Esophagus muscularis mucosa (tissue), 4 donors: ENCODE results near the gene CDK14. TPM values are rescaled to one million over a fixed set of nuclear protein-coding genes. Genes with fewer than 3 reads are reported as not detected.
"Not testable (repeated sequence)": the region's sequence is repeated elsewhere in the genome, so short reads cannot be mapped to it uniquely, and the experiment has no call there.

ENCODE experiments used
- DNase-seq: peaks from one replicate; pipeline ENCODE4 v3.0.0-alpha.2; 2017; ENCODE audit errors: extremely low spot score
- H3K27ac ChIP-seq, 4 donors: fragments of 200-600 bp; sonication (generic); replicated peaks in 1 of 4; 1 replicate in 3 of 4; 2 replicates in 1 of 4; pipeline ENCODE4 v1.5.1; 2016 to 2019; ENCODE audit warnings: mild to moderate bottlenecking in 1 of 4
- H3K27me3 ChIP-seq, 4 donors: fragments of 200-600 bp; sonication (generic); one replicate each; pipeline versions ENCODE4 v1.5.1 to v1.6.0; 2016 to 2019
- H3K36me3 ChIP-seq, 4 donors: fragments of 200-600 bp; sonication (generic); one replicate each; pipeline ENCODE4 v1.5.1; 2016 to 2019
- H3K4me1 ChIP-seq, 4 donors: fragments of 200-600 bp; sonication (generic); one replicate each; pipeline ENCODE4 v1.5.1; 2016 to 2019
- H3K4me3 ChIP-seq, 4 donors: fragments of 200-600 bp; sonication (generic); 1 replicate in 2 of 4; 2 replicates in 2 of 4; pipeline ENCODE4 v1.5.1; 2016 to 2019; ENCODE audit warnings: mild to moderate bottlenecking in 4 of 4, moderate library complexity in 1 of 4
- H3K9me3 ChIP-seq, 4 donors: fragments of 200-600 bp; sonication (generic); 1 replicate in 3 of 4; 2 replicates in 1 of 4; pipeline ENCODE4 v1.5.1; 2016 to 2019
- EP300 ChIP-seq: sonication (generic); formaldehyde crosslinking; IDR thresholded peaks from one replicate; pipeline ENCODE4 v1.6.1; 2017; ENCODE audit warnings: antibody characterized with exemption
- POLR2A ChIP-seq: fragments of 450-650 bp; IDR thresholded peaks from one replicate; pipeline ENCODE4 v1.6.1; 2017; ENCODE audit warnings: antibody characterized with exemption, moderate library complexity, mild to moderate bottlenecking, low read depth
- POLR2AphosphoS5 ChIP-seq, 2 donors: sonication (generic); formaldehyde crosslinking; IDR thresholded peaks; one replicate each; pipeline ENCODE4 v1.6.1; 2017; ENCODE audit warnings: antibody characterized with exemption in 2 of 2
- WGBS: methylation state at CpG from one replicate; pipeline ENCODE4 v1.1.5; 2018; 5-methylcytosine and 5-hydroxymethylcytosine counted together
- intact Hi-C: fragments of 100-400 bp; cut with DNase I; formaldehyde crosslinking; loops from one replicate; pipeline ENCODE4 v1.15.1; 2023
- total RNA-seq, 4 donors: library from RNA; depleted of rRNA; stranded (reverse); fragments of >200 nt; gene quantifications; one replicate each; pipeline versions ENCODE4 v1.1.0 to v1.2.1, GENCODE V29; 2016
- TF ChIP-seq, protein P1 (sequence below), 3 experiments: fragments of 200-600 bp in 2 of 3; fragments of 450-650 bp in 1 of 3; sonication (generic) in 2 of 3; IDR thresholded peaks; one replicate each; pipeline ENCODE4 v1.5.1; 2017 to 2019; ENCODE audit warnings: antibody characterized with exemption in 3 of 3, mild to moderate bottlenecking in 2 of 3, moderate library complexity in 1 of 3

Gene CDK14
- total RNA-seq, 4 donors from 2014 or later: 9.6 to 17.7 (median 14.3) TPM

DNA sequence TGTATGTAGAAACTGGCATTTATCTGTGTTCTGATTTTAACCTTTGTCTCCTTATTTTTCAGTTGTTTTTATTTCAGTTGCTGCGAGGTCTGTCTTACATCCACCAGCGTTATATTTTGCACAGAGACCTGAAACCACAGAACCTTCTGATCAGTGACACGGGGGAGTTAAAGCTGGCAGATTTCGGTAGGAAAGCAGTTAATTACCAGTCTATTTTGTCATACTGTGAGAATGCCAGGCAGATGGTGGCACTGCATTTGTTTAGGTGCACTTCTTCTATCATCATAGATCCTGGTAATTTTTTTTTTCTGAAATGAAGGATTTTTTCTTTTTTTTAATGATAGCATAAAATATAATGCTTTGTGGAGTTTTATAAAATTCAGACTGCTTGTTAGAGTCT is 321.4 kb downstream of the CDK14 start:
- DNase-seq: no peak
- H3K27ac ChIP-seq: no peak overlapping the region
- H3K36me3 ChIP-seq: no peaks in the 10 kb centered on the region
- intact Hi-C loops: no loop called here
- H3K4me1 ChIP-seq: no peaks in the 10 kb centered on the region
- H3K9me3 ChIP-seq: no peaks in the 10 kb centered on the region
- 95% methylated on average over 4 of the region's 4 CpGs for WGBS
- TF ChIP-seq POLR2A: no peak
- TF ChIP-seq POLR2AphosphoS5 (IDR thresholded peaks at IDR 0.05): no peak
- TF ChIP-seq, protein P1, sequence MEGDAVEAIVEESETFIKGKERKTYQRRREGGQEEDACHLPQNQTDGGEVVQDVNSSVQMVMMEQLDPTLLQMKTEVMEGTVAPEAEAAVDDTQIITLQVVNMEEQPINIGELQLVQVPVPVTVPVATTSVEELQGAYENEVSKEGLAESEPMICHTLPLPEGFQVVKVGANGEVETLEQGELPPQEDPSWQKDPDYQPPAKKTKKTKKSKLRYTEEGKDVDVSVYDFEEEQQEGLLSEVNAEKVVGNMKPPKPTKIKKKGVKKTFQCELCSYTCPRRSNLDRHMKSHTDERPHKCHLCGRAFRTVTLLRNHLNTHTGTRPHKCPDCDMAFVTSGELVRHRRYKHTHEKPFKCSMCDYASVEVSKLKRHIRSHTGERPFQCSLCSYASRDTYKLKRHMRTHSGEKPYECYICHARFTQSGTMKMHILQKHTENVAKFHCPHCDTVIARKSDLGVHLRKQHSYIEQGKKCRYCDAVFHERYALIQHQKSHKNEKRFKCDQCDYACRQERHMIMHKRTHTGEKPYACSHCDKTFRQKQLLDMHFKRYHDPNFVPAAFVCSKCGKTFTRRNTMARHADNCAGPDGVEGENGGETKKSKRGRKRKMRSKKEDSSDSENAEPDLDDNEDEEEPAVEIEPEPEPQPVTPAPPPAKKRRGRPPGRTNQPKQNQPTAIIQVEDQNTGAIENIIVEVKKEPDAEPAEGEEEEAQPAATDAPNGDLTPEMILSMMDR (IDR thresholded peaks at IDR 0.05): no peak
- no peak for TF ChIP-seq EP300
- no peak overlapping the region for H3K4me3 ChIP-seq
- no peaks in the 10 kb centered on the region for H3K27me3 ChIP-seq

DNA sequence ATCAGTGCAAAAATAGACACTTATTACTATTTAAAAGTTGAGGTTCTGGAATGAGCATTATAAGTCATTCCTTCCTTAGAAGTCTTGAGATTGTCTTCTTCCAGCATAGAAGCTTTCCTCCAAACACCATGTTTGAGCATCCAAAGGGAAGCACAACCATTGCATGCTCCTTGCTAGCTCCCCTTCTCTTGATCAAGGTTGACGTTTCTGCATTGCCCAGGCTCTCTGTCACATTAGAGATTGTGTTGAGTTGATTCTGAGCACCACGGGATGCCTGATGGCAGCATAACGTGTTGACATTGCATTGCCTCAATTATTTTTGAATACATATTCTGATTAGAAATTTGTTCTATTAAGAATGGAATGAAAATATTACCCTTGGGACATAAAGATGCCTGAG is 322.2 kb downstream of the CDK14 start:
- Histone ChIP-seq H3K27ac (no peak overlapping the region), H3K9me3 (no peaks in the 10 kb centered on the region), H3K4me3 (no peak overlapping the region), H3K27me3 (no peaks in the 10 kb centered on the region), H3K36me3 (no peaks in the 10 kb centered on the region), H3K4me1 (no peaks in the 10 kb centered on the region)
- no peak for DNase-seq
- intact Hi-C loops: no loop called here
- no peak for TF ChIP-seq EP300
- no peak for TF ChIP-seq POLR2A
- TF ChIP-seq, protein P1 (IDR thresholded peaks at IDR 0.05): no peak
- no peak for TF ChIP-seq POLR2AphosphoS5 (IDR thresholded peaks at IDR 0.05)
- 63% methylated on average over 3 of the region's 3 CpGs for WGBS

DNA sequence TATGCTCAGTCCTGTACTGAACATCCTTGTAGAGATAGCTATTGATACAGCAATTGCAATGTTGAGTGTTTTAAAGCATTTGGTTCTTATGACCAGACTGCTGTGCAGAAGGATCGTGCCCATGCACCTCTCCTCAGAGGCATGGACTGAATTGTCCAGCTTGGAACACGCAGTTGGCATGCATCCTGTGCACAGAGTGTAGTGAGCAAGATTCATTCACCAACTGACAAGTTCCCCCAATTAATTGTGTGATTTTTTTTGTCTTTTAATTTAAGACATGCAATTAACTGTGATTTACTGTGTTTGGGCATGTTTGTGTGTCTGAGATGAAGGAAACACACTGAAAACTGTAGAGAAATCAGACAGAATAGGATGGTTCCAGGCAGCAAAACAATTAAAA is 323.7 kb downstream of the CDK14 start:
- Histone ChIP-seq H3K36me3 (no peaks in the 10 kb centered on the region), H3K27me3 (no peaks in the 10 kb centered on the region), H3K4me3 (no peak overlapping the region), H3K4me1 (no peaks in the 10 kb centered on the region), H3K9me3 (no peaks in the 10 kb centered on the region), H3K27ac (no peak overlapping the region)
- intact Hi-C loops: no loop called here
- TF ChIP-seq POLR2AphosphoS5 (IDR thresholded peaks at IDR 0.05) (no peak), EP300 (no peak), POLR2A (no peak)
- TF ChIP-seq, protein P1 (IDR thresholded peaks at IDR 0.05): no peak
- 97% methylated on average over 2 of the region's 2 CpGs for WGBS
- no peak for DNase-seq

DNA sequence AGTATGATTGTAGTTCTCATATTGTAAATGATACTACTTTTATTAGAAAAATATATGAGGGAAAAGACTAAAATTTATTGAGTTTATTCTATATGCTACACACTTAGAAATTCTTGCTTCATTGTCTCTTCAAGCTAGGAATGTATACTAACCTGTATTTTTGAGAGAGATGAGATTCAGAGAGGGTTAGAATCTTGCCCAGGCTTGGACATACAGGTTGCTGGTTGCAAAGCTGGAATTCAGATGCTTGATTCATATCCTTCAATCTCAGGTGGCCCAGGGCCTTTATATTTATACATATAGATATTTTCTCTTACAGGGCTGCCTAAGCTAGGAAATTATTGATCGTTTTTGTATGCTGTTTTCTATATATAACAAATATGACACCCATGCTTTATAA is 324.2 kb downstream of the CDK14 start:
- Histone ChIP-seq H3K36me3 (no peaks in the 10 kb centered on the region), H3K4me1 (no peaks in the 10 kb centered on the region), H3K9me3 (no peaks in the 10 kb centered on the region), H3K4me3 (no peak overlapping the region), H3K27ac (no peak overlapping the region), H3K27me3 (no peaks in the 10 kb centered on the region)
- TF ChIP-seq EP300: no peak
- TF ChIP-seq, protein P1 (IDR thresholded peaks at IDR 0.05): no peak
- TF ChIP-seq POLR2A: no peak
- TF ChIP-seq POLR2AphosphoS5 (IDR thresholded peaks at IDR 0.05): no peak
- intact Hi-C loops: no loop called here
- WGBS: 89% methylated on average over 1 of the region's 1 CpG
- DNase-seq: no peak

DNA sequence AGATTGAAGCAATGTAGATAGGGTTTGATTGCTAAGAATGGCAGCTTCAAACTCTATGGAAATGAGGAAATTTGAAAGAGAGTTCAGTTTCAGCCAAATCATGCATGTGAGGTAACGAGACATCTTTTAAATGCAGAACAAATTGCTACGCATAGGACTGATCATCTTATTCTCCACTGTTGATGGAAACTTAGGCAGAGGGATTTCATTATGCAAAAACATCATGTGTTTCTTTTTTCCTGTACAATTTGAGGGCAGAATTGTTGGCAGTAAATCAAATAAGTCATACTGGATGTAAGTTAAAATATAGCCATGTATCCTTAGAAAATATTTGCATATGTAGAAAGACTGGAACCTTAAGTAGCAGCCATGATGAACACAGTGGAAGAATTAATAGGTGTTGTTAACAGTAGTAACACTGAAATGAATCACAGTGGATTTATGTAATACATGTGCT is 327.4 kb downstream of the CDK14 start:
- no peak for DNase-seq
- H3K4me3 ChIP-seq: no peak overlapping the region
- TF ChIP-seq POLR2AphosphoS5 (IDR thresholded peaks at IDR 0.05): no peak
- TF ChIP-seq, protein P1 (IDR thresholded peaks at IDR 0.05): no peak
- no peak for TF ChIP-seq POLR2A
- TF ChIP-seq EP300: no peak
- H3K4me1 ChIP-seq: no peaks in the 10 kb centered on the region
- no peak overlapping the region for H3K27ac ChIP-seq
- intact Hi-C loops: no loop called here
- H3K27me3 ChIP-seq: no peaks in the 10 kb centered on the region
- no peaks in the 10 kb centered on the region for H3K36me3 ChIP-seq
- WGBS: 100% methylated on average over 2 of the region's 2 CpGs
- no peaks in the 10 kb centered on the region for H3K9me3 ChIP-seq

DNA sequence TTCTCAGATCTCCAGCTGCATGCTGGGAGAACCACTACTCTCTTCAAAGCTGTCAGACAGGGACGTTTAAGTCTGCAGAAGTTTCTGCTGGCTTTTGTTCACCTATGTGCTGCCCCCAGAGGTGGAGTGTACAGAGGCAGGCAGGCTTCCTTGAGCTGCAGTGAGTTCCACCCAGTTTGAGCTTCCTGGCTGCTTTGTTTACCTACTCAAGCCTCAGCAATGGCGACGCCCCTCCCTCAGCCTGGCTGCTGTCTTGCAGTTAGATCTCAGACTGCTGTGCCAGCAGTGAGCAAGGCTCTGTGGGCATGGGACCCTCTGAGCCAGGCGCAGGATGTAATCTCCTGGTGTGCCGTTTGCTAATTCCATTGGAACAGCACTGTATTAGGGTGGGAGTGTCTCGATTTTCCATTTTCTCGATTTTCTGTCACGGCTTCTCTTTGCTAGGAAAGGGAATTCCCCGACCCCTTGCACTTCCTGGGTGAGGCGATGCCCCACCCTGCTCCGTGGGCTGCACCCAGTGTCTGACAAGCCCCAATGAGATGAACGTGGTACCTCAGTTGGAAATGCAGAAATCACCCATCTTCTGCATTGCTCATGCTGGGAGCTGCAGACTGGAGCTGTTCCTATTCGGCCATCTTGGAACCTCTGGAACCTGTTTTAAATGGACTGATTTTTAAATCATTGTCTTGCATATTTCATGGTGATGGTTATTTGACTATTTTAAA is 332.7 kb downstream of the CDK14 start:
- H3K4me3 ChIP-seq, H3K9me3 ChIP-seq, intact Hi-C loops, H3K4me1 ChIP-seq, H3K36me3 ChIP-seq, H3K27ac ChIP-seq, DNase-seq, H3K27me3 ChIP-seq: not testable (repeated sequence)
- 95% methylated on average over 9 of the region's 13 CpGs for WGBS
